NK-92 (cell line): Measurements from ENCODE around the gene MCIDAS.

Experiments used
- DNase-seq: peaks from one replicate; lab custom pipeline; 2025; ENCODE audit not compliant: unreplicated experiment; lab: John Stamatoyannopoulos, UW

The MCIDAS gene

DNA sequence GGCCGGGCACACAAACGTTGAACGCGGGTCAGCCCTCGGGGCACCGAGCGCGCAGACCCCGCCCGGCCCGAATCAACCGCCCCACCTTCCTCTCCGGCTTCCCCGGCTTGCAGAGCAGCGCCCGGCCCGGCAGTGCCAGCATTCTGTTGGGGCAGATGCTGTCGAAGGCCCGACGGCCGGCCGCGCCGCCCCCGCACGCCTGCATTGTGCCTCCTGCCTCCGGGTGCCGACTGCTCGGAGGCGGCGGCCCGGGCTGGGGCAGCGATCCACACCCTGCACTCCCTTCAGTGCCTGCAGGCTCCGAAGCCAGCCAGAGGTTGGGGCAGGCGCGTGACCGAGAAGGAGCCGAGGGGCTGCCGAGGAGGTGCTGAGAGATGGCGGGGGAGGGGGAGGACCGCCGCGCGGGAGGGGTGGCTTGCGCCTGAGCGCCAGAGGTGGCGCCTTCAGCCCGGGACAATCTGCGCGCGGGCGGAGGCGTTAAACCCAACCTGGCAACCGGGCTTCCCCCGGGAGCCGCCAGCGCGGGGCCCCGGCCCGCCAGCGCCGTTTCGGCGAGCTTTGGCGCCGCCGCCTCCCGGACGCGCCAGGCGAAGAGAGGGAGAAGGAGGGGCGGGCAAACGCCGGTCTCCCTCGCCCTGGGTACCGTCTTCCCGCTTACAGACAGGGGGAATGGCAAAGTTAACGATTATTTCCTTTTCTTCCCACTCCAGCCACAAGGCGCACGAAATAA is at the start of gene MCIDAS:
Gene MCIDAS, minus strand, starts transcription at position 382 of the 730 bp plus-strand sequence. Its CDS starts 177 bp downstream, at position 205.
- DNase-seq: no peak

DNA sequence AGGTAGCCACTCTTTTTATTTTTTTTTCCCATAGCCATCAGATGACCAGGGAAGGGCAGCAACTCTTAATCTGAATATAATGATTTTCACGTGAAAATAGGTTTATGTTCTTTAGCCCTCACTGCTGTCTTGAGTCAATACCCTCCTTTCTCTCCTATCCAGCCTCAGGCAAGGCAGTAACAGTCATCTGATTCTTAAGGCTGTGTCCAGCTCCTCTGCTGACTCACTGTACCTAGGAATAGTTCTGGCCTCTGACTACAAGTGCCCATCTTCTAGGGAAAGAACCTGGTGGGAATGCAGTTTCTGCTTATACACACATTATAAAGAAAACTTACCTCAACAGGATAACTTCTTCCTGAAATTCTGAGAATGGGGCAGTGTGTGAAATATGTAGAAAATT is 49.7 kb upstream of the MCIDAS start:
- DNase-seq: no peak

- DNase-seq: no peak
Observed at GRCh38 chr5:55258339-55258738, 31.2 kb upstream of the MCIDAS start.

- no peak for DNase-seq
Observed at GRCh38 chr5:55254802-55255201, 27.7 kb upstream of the MCIDAS start.

DNA sequence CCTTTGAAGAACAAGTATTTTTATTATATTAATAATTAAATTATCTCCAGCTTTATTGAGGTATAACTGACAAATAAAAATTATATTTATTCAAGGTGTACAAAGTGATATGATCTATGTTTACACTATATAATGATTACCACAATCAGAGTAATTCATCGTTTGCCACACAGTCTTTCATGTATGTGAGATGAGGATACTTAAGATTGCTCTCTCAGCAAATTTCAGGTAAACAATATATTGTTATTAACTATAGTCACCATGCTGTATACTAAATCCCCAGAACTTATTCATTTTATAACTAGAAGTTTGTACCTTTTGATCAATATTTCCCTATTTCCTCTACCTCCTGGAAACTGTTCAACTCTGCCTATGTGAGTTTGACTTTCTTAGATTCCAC is 22.9 kb upstream of the MCIDAS start:
- DNase-seq: no peak

- no peak for DNase-seq
Observed at GRCh38 chr5:55241746-55242145, 14.6 kb upstream of the MCIDAS start.

- DNase-seq: no peak
Observed at GRCh38 chr5:55236800-55237199, 9.7 kb upstream of the MCIDAS start.

- no peak for DNase-seq
Observed at GRCh38 chr5:55234121-55234700, 7.1 kb upstream of the MCIDAS start.

DNA sequence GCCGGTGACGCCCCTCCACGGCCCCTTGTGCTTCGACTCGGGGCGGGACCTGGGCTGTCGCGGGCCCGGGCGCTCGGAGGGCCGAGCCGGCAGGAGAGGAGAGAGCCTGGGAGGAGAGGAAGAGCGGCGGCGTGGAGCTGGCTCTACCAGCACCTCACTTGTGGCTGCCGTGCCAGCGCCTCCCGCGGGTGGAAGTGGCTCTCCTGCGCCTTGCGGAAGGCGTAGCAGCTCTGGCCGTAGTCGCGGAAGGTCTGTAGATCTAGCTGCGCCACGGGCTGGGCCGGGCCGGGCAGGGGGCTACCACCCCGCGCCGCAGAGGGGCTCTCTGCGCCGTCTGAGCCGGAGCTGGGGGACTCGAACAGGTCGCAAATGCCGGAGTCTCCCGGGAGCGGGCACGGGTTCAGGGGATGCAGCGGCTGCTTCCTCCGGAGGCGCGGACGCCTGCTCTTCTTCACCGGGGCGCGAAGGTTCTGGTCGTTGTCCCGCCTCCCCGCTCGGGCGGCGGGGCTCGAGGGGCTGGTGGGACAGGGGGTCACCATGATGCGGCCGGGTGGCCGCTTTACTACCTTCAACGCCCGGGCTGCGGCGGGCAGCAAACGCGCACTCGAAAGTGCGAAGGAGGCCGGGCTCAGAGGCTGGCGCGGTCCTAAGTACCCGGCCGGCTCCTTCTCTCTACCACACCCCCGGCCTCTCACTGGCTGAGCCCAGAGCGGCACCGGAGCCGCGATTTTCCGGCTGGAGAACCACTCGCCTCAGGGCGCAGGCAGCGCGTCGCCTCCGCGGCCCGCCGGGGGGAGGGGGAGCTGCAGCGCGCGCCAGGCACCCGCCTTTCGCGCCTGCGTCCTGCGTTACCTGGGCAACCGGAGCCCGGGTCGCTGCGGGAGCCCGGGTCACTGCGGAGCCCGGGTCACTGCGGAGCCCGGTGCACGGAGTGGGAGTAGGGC is 6.1 kb upstream of the MCIDAS start, which contains the start of gene CCNO:
Gene CCNO, minus strand, starts transcription at position 624 of the 944 bp plus-strand sequence. Its CDS starts 85 bp downstream, at position 539.
- no peak for DNase-seq

- DNase-seq: no peak
Observed at GRCh38 chr5:55232271-55232984, 5.3 kb upstream of the MCIDAS start.

DNA sequence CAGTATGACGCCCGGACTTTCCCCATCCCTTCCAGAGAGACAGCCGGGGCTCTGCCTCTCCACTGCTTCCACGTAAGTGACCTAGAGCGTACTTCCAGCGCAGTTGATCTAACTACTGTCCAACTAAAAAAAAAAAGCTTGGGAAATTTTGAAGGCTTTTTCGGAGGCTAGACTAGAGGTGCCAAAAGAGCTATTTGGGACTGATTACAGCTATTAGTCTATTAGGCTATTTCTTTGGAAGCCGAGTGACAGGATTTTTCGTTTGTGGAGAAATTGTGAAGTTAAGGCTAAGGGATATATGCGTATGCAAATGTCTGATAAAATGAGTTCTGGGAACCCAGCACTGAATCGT is 4.8 kb upstream of the MCIDAS start:
- DNase-seq: no peak

DNA sequence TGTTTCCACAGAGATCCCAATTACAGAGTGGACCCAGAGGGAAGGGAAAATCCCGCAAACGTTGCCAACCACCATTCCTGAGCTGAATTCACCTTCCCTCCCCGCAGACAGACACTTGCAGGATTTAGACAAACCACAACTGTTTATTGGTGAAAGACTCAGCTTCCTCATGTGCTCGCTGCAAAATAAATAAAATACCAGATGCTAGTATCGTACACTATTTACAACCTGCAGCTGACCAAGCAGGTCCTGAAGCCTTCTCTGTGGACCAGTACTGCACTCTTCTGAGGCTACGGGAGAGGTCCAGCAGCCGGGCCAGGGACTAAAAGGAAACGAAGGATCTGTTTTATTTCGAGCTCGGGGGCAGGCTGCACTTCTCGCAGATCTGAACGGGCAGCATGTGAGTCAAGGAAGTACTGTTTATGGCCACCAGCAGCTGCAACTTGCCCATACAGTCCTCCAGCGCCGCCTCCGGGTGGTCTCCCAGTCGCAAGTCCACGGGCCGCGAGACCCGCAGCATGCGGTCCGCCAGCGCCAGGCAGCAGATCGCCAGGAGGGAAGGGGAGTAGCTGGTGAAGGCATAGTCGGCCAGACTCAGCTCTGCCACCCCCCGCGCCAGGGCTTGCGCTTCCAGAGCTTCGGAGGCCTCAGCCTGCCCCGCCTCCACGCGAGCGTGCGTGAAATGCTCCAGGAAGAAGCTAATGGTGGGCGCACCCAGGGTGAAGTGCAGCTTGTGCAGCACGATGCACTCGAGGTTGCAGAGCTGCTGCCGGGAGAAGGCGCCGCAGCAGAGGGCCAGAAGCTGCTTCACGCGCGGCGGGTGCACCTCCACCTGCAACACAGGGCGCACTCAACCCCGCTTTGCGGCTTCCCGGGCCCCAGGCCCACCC is 4.2 kb upstream of the MCIDAS start:
- no peak for DNase-seq

DNA sequence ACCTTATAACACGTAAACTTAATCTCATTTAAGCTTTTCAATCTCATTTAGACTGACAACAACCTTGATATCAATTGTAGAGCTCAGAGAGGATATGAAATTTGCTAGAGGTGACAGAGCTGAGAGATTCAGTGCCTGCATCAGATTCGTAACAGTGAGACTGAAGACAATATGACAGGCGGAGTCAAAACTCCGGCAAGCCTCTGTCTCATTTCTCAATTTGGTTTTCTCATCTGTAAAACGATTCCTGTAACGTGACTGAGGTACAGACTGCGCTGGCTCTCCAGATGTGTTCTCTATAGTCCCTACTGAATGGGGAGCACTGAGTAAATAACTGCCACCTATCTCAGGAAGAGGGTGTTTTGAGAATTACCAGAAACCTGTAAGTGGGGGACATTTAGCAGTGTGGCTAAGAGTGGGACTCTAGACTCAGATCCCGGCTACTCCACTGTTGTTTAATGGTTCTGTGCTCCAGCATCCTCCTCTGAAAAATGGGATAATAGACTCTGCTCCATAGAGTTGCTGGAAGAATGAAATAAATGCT is 3.0 kb upstream of the MCIDAS start:
- no peak for DNase-seq

- DNase-seq: no peak
Observed at GRCh38 chr5:55227664-55228430, 732 bp upstream of the MCIDAS start.

GRCh38 chr5:55226027-55226933 is 835 bp downstream of the MCIDAS start:
- DNase-seq: no peak

DNA sequence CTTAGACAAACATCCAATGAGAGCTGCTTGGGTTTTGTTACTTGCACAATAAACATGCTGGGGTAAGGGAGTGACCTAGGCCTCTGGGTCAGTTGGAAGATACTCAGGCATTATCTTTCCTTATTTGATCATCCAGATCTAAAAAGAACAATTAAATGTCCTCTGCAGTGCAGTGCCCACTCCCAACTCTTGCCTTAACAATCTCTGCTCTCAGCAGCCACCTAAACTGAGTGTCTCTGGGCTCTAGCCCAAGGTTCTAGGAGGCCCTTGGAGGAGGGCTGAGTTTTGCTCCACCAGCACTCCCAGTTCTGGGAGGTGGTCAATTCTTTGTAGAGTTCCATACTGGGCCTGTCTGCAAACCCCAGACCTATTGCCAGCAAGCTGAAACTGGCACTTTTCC is 1.8 kb downstream of the MCIDAS start:
- DNase-seq: no peak

- no peak for DNase-seq
Observed at GRCh38 chr5:55223812-55224240, 3.3 kb downstream of the MCIDAS start.
